ENCODE measurements around the gene RAB11FIP4.

RAB11FIP4 gene

GRCh38 chr17:31549525-31550388 lies 158.3 kb downstream of the RAB11FIP4 start (continued):
- TF ChIP-seq CTCF (tag by site-specific recombination; IDR thresholded peaks at IDR 0.05), result peak; percentile 29; the same call in 1 of the 2 replicates
- TF ChIP-seq ZNF350 (tag by site-specific recombination; IDR thresholded peaks at IDR 0.05), result no peak
- TF ChIP-seq ZBTB7A (tag by site-specific recombination; IDR thresholded peaks at IDR 0.05; ENCODE audit: low read depth), result peak; percentile 48; the same call in 1 of the 2 replicates
- peak; percentile 48; the same call in 1 of the 2 replicates for TF ChIP-seq ZNF394 (tag by site-specific recombination; IDR thresholded peaks at IDR 0.05; ENCODE audit: borderline replicate concordance)
- no peak for TF ChIP-seq ZNF701 (tag by site-specific recombination; IDR thresholded peaks at IDR 0.05)
- no peak for TF ChIP-seq ZNF398 (tag by site-specific recombination; IDR thresholded peaks at IDR 0.05)
- TF ChIP-seq ZNF560 (tag by site-specific recombination; IDR thresholded peaks at IDR 0.05; ENCODE audit: borderline replicate concordance), result no peak
- no peak; the same call in 1 of the 2 replicates for TF ChIP-seq ZNF239 (tag by site-specific recombination; IDR thresholded peaks at IDR 0.05)
- TF ChIP-seq, protein P1, sequence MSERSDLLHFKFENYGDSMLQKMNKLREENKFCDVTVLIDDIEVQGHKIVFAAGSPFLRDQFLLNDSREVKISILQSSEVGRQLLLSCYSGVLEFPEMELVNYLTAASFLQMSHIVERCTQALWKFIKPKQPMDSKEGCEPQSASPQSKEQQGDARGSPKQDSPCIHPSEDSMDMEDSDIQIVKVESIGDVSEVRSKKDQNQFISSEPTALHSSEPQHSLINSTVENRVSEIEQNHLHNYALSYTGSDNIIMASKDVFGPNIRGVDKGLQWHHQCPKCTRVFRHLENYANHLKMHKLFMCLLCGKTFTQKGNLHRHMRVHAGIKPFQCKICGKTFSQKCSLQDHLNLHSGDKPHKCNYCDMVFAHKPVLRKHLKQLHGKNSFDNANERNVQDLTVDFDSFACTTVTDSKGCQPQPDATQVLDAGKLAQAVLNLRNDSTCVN (tag by site-specific recombination; optimal IDR thresholded peaks at IDR 0.05), result peak; percentile 88
- no peak for TF ChIP-seq GLI2 (tag by site-specific recombination; IDR thresholded peaks at IDR 0.05; ENCODE audit: borderline replicate concordance, low read depth)
- TF ChIP-seq ZFP3 (tag by site-specific recombination; IDR thresholded peaks at IDR 0.05; ENCODE audit: low read depth), result no peak
- peak; percentile 80 for TF ChIP-seq ZNF449 (tag by site-specific recombination; IDR thresholded peaks at IDR 0.05)
- TF ChIP-seq ZNF629 (tag by site-specific recombination; IDR thresholded peaks at IDR 0.05), result peak; percentile 75
- TF ChIP-seq ZNF513 (tag by site-specific recombination; IDR thresholded peaks at IDR 0.05), result peak; percentile 30; the same call in 1 of the 2 replicates
- no peak for TF ChIP-seq ZNF530 (tag by site-specific recombination; IDR thresholded peaks at IDR 0.05; ENCODE audit: low read depth)
- TF ChIP-seq KLF10 (tag by site-specific recombination; IDR thresholded peaks at IDR 0.05), result peak; percentile 95
- TF ChIP-seq MYNN (tag by site-specific recombination; IDR thresholded peaks at IDR 0.05; ENCODE audit: borderline replicate concordance), result peak; percentile 40; the same call in 1 of the 2 replicates
- TF ChIP-seq SALL2 (tag by site-specific recombination; IDR thresholded peaks at IDR 0.05; ENCODE audit: borderline replicate concordance), result peak; percentile 91
- TF ChIP-seq, protein P2, sequence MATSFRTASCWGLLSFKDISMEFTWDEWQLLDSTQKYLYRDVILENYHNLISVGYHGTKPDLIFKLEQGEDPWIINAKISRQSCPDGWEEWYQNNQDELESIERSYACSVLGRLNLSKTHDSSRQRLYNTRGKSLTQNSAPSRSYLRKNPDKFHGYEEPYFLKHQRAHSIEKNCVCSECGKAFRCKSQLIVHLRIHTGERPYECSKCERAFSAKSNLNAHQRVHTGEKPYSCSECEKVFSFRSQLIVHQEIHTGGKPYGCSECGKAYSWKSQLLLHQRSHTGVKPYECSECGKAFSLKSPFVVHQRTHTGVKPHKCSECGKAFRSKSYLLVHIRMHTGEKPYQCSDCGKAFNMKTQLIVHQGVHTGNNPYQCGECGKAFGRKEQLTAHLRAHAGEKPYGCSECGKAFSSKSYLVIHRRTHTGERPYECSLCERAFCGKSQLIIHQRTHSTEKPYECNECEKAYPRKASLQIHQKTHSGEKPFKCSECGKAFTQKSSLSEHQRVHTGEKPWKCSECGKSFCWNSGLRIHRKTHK (tag by site-specific recombination; IDR thresholded peaks at IDR 0.05), result no peak
- TF ChIP-seq, protein P3, sequence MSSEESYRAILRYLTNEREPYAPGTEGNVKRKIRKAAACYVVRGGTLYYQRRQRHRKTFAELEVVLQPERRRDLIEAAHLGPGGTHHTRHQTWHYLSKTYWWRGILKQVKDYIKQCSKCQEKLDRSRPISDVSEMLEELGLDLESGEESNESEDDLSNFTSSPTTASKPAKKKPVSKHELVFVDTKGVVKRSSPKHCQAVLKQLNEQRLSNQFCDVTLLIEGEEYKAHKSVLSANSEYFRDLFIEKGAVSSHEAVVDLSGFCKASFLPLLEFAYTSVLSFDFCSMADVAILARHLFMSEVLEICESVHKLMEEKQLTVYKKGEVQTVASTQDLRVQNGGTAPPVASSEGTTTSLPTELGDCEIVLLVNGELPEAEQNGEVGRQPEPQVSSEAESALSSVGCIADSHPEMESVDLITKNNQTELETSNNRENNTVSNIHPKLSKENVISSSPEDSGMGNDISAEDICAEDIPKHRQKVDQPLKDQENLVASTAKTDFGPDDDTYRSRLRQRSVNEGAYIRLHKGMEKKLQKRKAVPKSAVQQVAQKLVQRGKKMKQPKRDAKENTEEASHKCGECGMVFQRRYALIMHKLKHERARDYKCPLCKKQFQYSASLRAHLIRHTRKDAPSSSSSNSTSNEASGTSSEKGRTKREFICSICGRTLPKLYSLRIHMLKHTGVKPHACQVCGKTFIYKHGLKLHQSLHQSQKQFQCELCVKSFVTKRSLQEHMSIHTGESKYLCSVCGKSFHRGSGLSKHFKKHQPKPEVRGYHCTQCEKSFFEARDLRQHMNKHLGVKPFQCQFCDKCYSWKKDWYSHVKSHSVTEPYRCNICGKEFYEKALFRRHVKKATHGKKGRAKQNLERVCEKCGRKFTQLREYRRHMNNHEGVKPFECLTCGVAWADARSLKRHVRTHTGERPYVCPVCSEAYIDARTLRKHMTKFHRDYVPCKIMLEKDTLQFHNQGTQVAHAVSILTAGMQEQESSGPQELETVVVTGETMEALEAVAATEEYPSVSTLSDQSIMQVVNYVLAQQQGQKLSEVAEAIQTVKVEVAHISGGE (tag by site-specific recombination; conservative IDR thresholded peaks at IDR 0.05; ENCODE audit: low read depth), result peak; percentile 96
- 0 out of 2 replicates have a peak, but pooled peaks have one; percentile 40 for TF ChIP-seq ZNF843 (tag by site-specific recombination; IDR thresholded peaks at IDR 0.05)
- no peak for TF ChIP-seq ZNF121 (tag by site-specific recombination; IDR thresholded peaks at IDR 0.05)
- TF ChIP-seq ZNF2 (tag by site-specific recombination; IDR thresholded peaks at IDR 0.05), result peak; percentile 72; the same call in 1 of the 2 replicates
- no peak for TF ChIP-seq ZNF529 (tag by site-specific recombination; IDR thresholded peaks at IDR 0.05; ENCODE audit: insufficient replicate concordance)

All from HEK293 (cell line).